Neural cell (in vitro differentiated cells): ENCODE measurements around the gene SLC25A36. TPM values are rescaled to one million over a fixed set of nuclear protein-coding genes. Genes with fewer than 3 reads are reported as not detected.

Experiments used
- H2AFZ ChIP-seq: fragments of 200-600, 300-800 bp; sonication (generic), shearing (Covaris generic); 2 replicates; pipeline ENCODE4 v1.6.0; 2014; ENCODE audit warnings: low read depth, mild to moderate bottlenecking, antibody characterized with exemption, low read length, moderate library complexity
- H3F3A ChIP-seq: fragments of 200-600 bp; shearing (Covaris generic); 2 replicates; pipeline ENCODE4 v1.6.1; 2016; ENCODE audit warnings: mild to moderate bottlenecking, moderate library complexity, mixed read lengths, antibody characterized with exemption, low read length; ENCODE audit not compliant: insufficient read depth, poor library complexity, severe bottlenecking
- H3K27ac ChIP-seq: fragments of 200-600, 300-800 bp; sonication (generic), shearing (Covaris generic); 2 replicates; pipeline ENCODE4 v1.5.1; 2014; ENCODE audit warnings: mild to moderate bottlenecking, low read length, moderate library complexity
- H3K27me3 ChIP-seq: fragments of 300-800, 200-600 bp; sonication (generic), shearing (Covaris generic); 2 replicates; pipeline ENCODE4 v1.6.0; 2014; ENCODE audit warnings: mild to moderate bottlenecking, low read depth, low read length, moderate library complexity; ENCODE audit not compliant: insufficient read depth
- H3K36me3 ChIP-seq: fragments of 300-800, 200-600 bp; sonication (generic), shearing (Covaris generic); 2 replicates; pipeline ENCODE4 v1.5.1; 2014; ENCODE audit warnings: mild to moderate bottlenecking, antibody characterized with exemption, low read length, moderate library complexity; ENCODE audit not compliant: insufficient read depth
- H3K4me2 ChIP-seq: fragments of 300-800, 200-600 bp; sonication (generic), shearing (Covaris generic); 2 replicates; pipeline ENCODE4 v1.6.0; 2014; ENCODE audit warnings: mild to moderate bottlenecking, low read length
- H3K4me3 ChIP-seq: fragments of 300-800, 200-600 bp; sonication (generic), shearing (Covaris generic); 2 replicates; pipeline ENCODE4 v1.5.1; 2014; ENCODE audit warnings: mild to moderate bottlenecking, low read length, moderate library complexity
- H3K79me2 ChIP-seq: fragments of 200-600 bp; shearing (Covaris generic); replicated peaks from 2 replicates; pipeline ENCODE4 v1.6.0; 2014; ENCODE audit warnings: mild to moderate bottlenecking, low read length, moderate library complexity; ENCODE audit not compliant: insufficient read depth
- H3K9ac ChIP-seq: fragments of 300-800, 200-600 bp; sonication (generic), shearing (Covaris generic); 2 replicates; pipeline ENCODE4 v1.6.1; 2016; ENCODE audit warnings: mild to moderate bottlenecking, low read length, mixed read lengths
- H3K9me2 ChIP-seq: fragments of 200-600 bp; shearing (Covaris generic); 2 replicates; pipeline ENCODE4 v1.6.1; 2016; ENCODE audit warnings: mild to moderate bottlenecking, low read length, mixed read lengths; ENCODE audit not compliant: insufficient read depth
- H3K9me3 ChIP-seq: fragments of 200-600, 300-800 bp; sonication (generic), shearing (Covaris generic); 2 replicates; pipeline ENCODE4 v1.6.1; 2016; ENCODE audit warnings: mild to moderate bottlenecking, mixed run types, low read length, moderate library complexity, mixed read lengths
- H4K20me1 ChIP-seq: fragments of 200-600 bp; shearing (Covaris generic); 2 replicates; pipeline ENCODE4 v1.6.1; 2016; ENCODE audit warnings: mild to moderate bottlenecking, mixed run types; ENCODE audit not compliant: insufficient read depth
- EP300 ChIP-seq: fragments of 450-650 bp; conservative IDR thresholded peaks from 2 replicates; pipeline ENCODE4 v1.6.1; 2014; ENCODE audit warnings: antibody characterized with exemption, mild to moderate bottlenecking, moderate library complexity; ENCODE audit not compliant: poor library complexity, severe bottlenecking
- EZH2 ChIP-seq: fragments of 200-600, 300-800 bp; shearing (Covaris generic), sonication (generic); IDR thresholded peaks from 2 replicates; pipeline ENCODE4 v1.6.1; 2014; ENCODE audit warnings: antibody characterized with exemption, low read length, borderline replicate concordance, mild to moderate bottlenecking; ENCODE audit not compliant: insufficient read depth, poor library complexity, severe bottlenecking
- MXI1 ChIP-seq: fragments of 450-650 bp; conservative IDR thresholded peaks from 2 replicates; pipeline ENCODE4 v1.6.1; 2014; ENCODE audit warnings: antibody characterized with exemption, mild to moderate bottlenecking; ENCODE audit not compliant: poor library complexity, severe bottlenecking
- POLR2AphosphoS5 ChIP-seq: IDR thresholded peaks from 2 replicates; pipeline ENCODE4 v1.6.1; 2012
- RAD21 ChIP-seq: fragments of 450-650 bp; conservative IDR thresholded peaks from 2 replicates; pipeline ENCODE4 v1.6.1; 2014; ENCODE audit warnings: antibody characterized with exemption, mild to moderate bottlenecking, moderate library complexity
- REST ChIP-seq: IDR thresholded peaks from 2 replicates; pipeline ENCODE4 v1.6.1; 2012; ENCODE audit warnings: borderline replicate concordance
- SMC3 ChIP-seq: fragments of 450-650 bp; conservative IDR thresholded peaks from 2 replicates; pipeline ENCODE4 v1.6.1; 2014; ENCODE audit warnings: antibody characterized with exemption, mild to moderate bottlenecking, moderate library complexity; ENCODE audit not compliant: poor library complexity
- TAF1 ChIP-seq: IDR thresholded peaks from 2 replicates; pipeline ENCODE4 v1.6.1; 2012; ENCODE audit warnings: low read depth
- polyA plus RNA-seq: library from polyadenylated mRNA; depleted of rRNA; stranded (reverse); fragments of >200 nt; gene quantifications from 2 replicates; pipeline ENCODE4 v1.2.3, GENCODE V29; 2014
- TF ChIP-seq, protein P1 (sequence below): fragments of 450-650 bp; IDR thresholded peaks from 2 replicates; pipeline ENCODE4 v1.5.1; 2014; ENCODE audit warnings: antibody characterized with exemption, mild to moderate bottlenecking, moderate library complexity; ENCODE audit not compliant: poor library complexity, severe bottlenecking

The SLC25A36 gene
- polyA plus RNA-seq, 1 donor from 2014 or later, result 227 TPM

DNA sequence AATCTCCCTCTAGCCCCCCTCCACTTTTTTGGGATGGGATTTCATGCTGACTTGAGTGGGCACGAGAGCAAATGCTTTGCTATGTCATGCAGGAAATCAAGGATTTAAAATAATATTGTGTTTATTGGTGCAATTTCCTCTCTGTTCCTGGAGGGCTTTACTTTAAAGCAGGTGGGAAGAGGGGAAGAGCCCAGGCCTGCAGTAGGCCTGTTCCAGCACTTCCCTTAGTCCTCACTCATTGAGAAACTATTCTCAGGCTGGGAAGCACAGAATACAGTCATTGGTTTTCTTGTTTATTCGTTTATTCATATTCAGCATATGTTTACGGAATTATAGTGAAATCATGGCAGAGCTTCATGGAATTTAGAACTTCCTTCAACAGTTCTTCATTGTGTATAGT lies 67.9 kb downstream of the SLC25A36 start:
- no peaks in the 10 kb centered on the region for H3K9me3 ChIP-seq
- H3K27ac ChIP-seq, result no peak overlapping the region
- no peak overlapping the region for H3K9ac ChIP-seq
- H2AFZ ChIP-seq, result no peak overlapping the region
- TF ChIP-seq TAF1, result no peak
- TF ChIP-seq EZH2, result no peak
- no peak for TF ChIP-seq EP300
- TF ChIP-seq REST, result no peak
- TF ChIP-seq, protein P1, sequence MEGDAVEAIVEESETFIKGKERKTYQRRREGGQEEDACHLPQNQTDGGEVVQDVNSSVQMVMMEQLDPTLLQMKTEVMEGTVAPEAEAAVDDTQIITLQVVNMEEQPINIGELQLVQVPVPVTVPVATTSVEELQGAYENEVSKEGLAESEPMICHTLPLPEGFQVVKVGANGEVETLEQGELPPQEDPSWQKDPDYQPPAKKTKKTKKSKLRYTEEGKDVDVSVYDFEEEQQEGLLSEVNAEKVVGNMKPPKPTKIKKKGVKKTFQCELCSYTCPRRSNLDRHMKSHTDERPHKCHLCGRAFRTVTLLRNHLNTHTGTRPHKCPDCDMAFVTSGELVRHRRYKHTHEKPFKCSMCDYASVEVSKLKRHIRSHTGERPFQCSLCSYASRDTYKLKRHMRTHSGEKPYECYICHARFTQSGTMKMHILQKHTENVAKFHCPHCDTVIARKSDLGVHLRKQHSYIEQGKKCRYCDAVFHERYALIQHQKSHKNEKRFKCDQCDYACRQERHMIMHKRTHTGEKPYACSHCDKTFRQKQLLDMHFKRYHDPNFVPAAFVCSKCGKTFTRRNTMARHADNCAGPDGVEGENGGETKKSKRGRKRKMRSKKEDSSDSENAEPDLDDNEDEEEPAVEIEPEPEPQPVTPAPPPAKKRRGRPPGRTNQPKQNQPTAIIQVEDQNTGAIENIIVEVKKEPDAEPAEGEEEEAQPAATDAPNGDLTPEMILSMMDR, result no peak
- no peak for TF ChIP-seq POLR2AphosphoS5
- TF ChIP-seq RAD21, result no peak
- no peak for TF ChIP-seq MXI1
- no peak for TF ChIP-seq SMC3
- no peaks in the 10 kb centered on the region for H3K27me3 ChIP-seq
- no peaks in the 10 kb centered on the region for H4K20me1 ChIP-seq
- H3K36me3 ChIP-seq, result no peaks in the 10 kb centered on the region
- H3K4me3 ChIP-seq, result no peak overlapping the region
- H3K4me2 ChIP-seq, result no peak overlapping the region
- H3F3A ChIP-seq, result no peaks in the 10 kb centered on the region
- H3K9me2 ChIP-seq, result no peaks in the 10 kb centered on the region
- H3K79me2 ChIP-seq, result no peaks in the 10 kb centered on the region

- no peak for TF ChIP-seq EP300
- no peak for TF ChIP-seq EZH2
- TF ChIP-seq SMC3, result peak; percentile 87
- peak; percentile 77 for TF ChIP-seq RAD21
- no peak for TF ChIP-seq POLR2AphosphoS5
- TF ChIP-seq, protein P1, result peak; percentile 83
- no peak for TF ChIP-seq TAF1
- no peak for TF ChIP-seq REST
- TF ChIP-seq MXI1, result no peak
- Histone ChIP-seq H4K20me1 (no peaks in the 10 kb centered on the region), H3K9me2 (no peaks in the 10 kb centered on the region), H3K79me2 (no peaks in the 10 kb centered on the region), H3K36me3 (no peaks in the 10 kb centered on the region), H3F3A (no peaks in the 10 kb centered on the region), H2AFZ (no peak overlapping the region), H3K4me3 (no peak overlapping the region), H3K9ac (no peak overlapping the region), H3K27ac (no peak overlapping the region), H3K4me2 (no peak overlapping the region), H3K9me3 (no peaks in the 10 kb centered on the region), H3K27me3 (no peaks in the 10 kb centered on the region)
Measured at GRCh38 chr3:141011232-141011996, 69.8 kb downstream of the SLC25A36 start.
